Psoas muscle (tissue), 8 donors: ENCODE data around the gene ACTN2. TPM values are rescaled to one million over a fixed set of nuclear protein-coding genes. Genes with fewer than 3 reads are reported as not detected.

Experiments
- ATAC-seq, 4 donors: fragments of 200-7000 bp; cut with Tn5 transposase; one replicate each; pipeline ENCODE4 v1.9.1; 2020; ENCODE audit warnings: moderate library complexity in 3 of 4, mild to moderate bottlenecking in 2 of 4
- DNase-seq, 2 donors: peaks; one replicate each; pipeline ENCODE4 v3.0.0-alpha.2; 2020
- H3K27ac ChIP-seq: fragments of 200-600 bp; one replicate; pipeline ENCODE4 v1.8.0; 2022
- H3K27me3 ChIP-seq, 3 donors: fragments of 200-600 bp in 1 of 3; one replicate each; pipeline versions ENCODE4 v1.6.1 to v1.8.0; 2013 to 2022; ENCODE audit warnings: low read length in 2 of 3, mild to moderate bottlenecking in 2 of 3, moderate library complexity in 1 of 3; ENCODE audit not compliant: insufficient read depth in 3 of 3
- H3K36me3 ChIP-seq, 2 donors: fragments of 200-600 bp in 1 of 2; one replicate each; pipeline versions ENCODE4 v1.6.1 to v1.8.0; 2013 to 2022; ENCODE audit warnings: low read depth in 1 of 2, mild to moderate bottlenecking in 1 of 2, moderate library complexity in 1 of 2; ENCODE audit not compliant: insufficient read depth in 1 of 2
- H3K4me1 ChIP-seq: fragments of 200-600 bp; one replicate; pipeline ENCODE4 v1.8.0; 2022
- H3K4me3 ChIP-seq: fragments of 200-600 bp; one replicate; pipeline ENCODE4 v1.8.0; 2022; ENCODE audit warnings: mild to moderate bottlenecking
- H3K9me3 ChIP-seq: fragments of 200-600 bp; one replicate; pipeline ENCODE4 v1.8.0; 2022
- CTCF ChIP-seq: fragments of 200-600 bp; IDR thresholded peaks from one replicate; pipeline ENCODE4 v1.8.0; 2022; ENCODE audit warnings: antibody characterized with exemption
- WGBS, 3 donors: extraction: QIAGEN DNeasy Blood & Tissue Kit; methylation state at CpG; one replicate each; pipeline versions ENCODE4 v1.1.6 to v1.1.7; 2013; 5-methylcytosine and 5-hydroxymethylcytosine counted together
- intact Hi-C, 2 donors: fragments of 100-400 bp; cut with DNase I; formaldehyde crosslinking; loops; one replicate each; pipeline versions ENCODE4 v1.11.0 to v1.14.2; 2022
- polyA plus RNA-seq, 3 donors: library from polyadenylated mRNA; stranded (reverse); fragments of 200-250 nt; gene quantifications; one replicate each; pipeline ENCODE4 v1.2.3, GENCODE V29; 2013
- total RNA-seq, 4 donors: library from RNA; stranded (reverse); fragmentation: NEBNext Ultra II Directional in 2 of 4; extraction: Animal tissue kit (Norgen Biotek cat#: 25700) in 2 of 4; gene quantifications; one replicate each; pipeline versions ENCODE4 v1.2.1 to v1.2.4, GENCODE V29; 2021 to 2023
- donor health status: healthy with polysubstance abuse.
- donor health status: DM: no; HTN: no; CAD: no; lungs with moderate emphysema.
- donor health status: Bipolar disorder and iron deficiency.
- donor health status: healthy.
- donor health status: DM: yes; HTN: yes; CAD: no.
- donor health status: DM: no; HTN: no; CAD: no.
- donor health status: DM: no; HTN: no; CAD: no.
- donor health status: DM: yes; HTN: yes; CAD: no.

Gene ACTN2
- total and polyA plus RNA-seq, 7 donors, result 792 to 4,645 (median 2,645) TPM

- Histone ChIP-seq H3K27me3 (no peaks in the 10 kb centered on the region), H3K9me3 (no peaks in the 10 kb centered on the region), H3K36me3 (peaks cover 12 to 99% of the 10 kb centered on the region in 2 donors), H3K4me1 (peaks cover 16% of the 10 kb centered on the region), H3K4me3 (no peak overlapping the region), H3K27ac (peak overlapping the region; percentile 57)
- ATAC-seq, result peak in 3 of 4 donors; percentile 30 to 75 (median 60)
- DNase-seq, result no peak
- TF ChIP-seq CTCF, result no peak
- 23 to 36% (median 32%) methylated on average over 1 of the region's 1 CpG for WGBS, 3 donors
- intact Hi-C loops, result no loop called here
Measured at GRCh38 chr1:236809148-236809547, 122.8 kb downstream of the ACTN2 start.

DNA sequence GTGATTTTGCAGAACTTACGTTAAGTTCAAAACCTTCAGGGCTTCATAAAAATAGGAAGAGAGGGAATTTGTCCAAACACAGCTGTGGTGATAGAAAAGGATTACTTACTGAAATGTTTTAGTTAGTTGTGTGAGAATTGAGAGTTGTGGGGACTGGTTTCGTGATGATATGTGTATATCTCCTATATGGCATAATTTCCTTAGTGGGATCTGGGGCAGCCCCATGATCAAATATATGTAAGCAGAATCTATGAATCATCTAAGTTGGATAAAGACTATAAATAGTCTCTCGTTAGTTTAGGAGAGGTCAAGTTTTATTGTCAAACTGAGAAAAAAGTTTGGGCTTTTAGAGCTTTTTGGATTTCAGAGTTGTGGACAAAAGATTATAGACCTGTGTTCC, 123.7 kb downstream of the ACTN2 start:
- no peaks in the 10 kb centered on the region for H3K9me3 ChIP-seq
- DNase-seq (no peak), ATAC-seq (no peak)
- TF ChIP-seq CTCF, result no peak
- H3K27ac ChIP-seq, result peak overlapping the region; percentile 7
- peaks cover 12 to 99% of the 10 kb centered on the region in 2 donors for H3K36me3 ChIP-seq
- H3K27me3 ChIP-seq, result no peaks in the 10 kb centered on the region
- H3K4me3 ChIP-seq, result no peak overlapping the region
- H3K4me1 ChIP-seq, result peaks cover 16% of the 10 kb centered on the region
- intact Hi-C loops, result no loop called here
- WGBS, 3 donors, result 85 to 94% (median 93%) methylated on average over 3 of the region's 3 CpGs

- Histone ChIP-seq H3K4me3 (no peak overlapping the region), H3K27me3 (no peaks in the 10 kb centered on the region), H3K9me3 (no peaks in the 10 kb centered on the region), H3K36me3 (peaks cover 15 to 100% of the 10 kb centered on the region in 2 donors), H3K4me1 (peaks cover 16% of the 10 kb centered on the region), H3K27ac (no peak overlapping the region)
- TF ChIP-seq CTCF, result no peak
- 76 to 88% (median 78%) methylated on average over 5 of the region's 5 CpGs for WGBS, 3 donors
- peak in 3 of 4 donors; percentile 16 to 69 (median 53) for ATAC-seq
- no peak for DNase-seq
- intact Hi-C loops, result no loop called here
Measured at GRCh38 chr1:236812334-236813030, 126.2 kb downstream of the ACTN2 start.

Other genes starting within 250 kb of the ACTN2 start
- gene LGALS8, start 162.5 kb upstream of the ACTN2 start, total RNA-seq, result 10 to 100 TPM; 11.1 to 17.8 (median 13.4) TPM
- gene LGALS8, start 162.5 kb upstream of the ACTN2 start, polyA plus RNA-seq, result 10 to 100 TPM; 10.1 to 12.8 (median 10.5) TPM
- 10 to 100 TPM; 11.2 to 23.9 (median 17.4) TPM for gene HEATR1, start 82.0 kb upstream of the ACTN2 start, total RNA-seq
- gene HEATR1, start 82.0 kb upstream of the ACTN2 start, polyA plus RNA-seq, result 10 to 100 TPM in 1 of 3 donors, 1 to 10 TPM in 2; 4.5 to 14.2 (median 9.6) TPM
- gene MTR, start 108.8 kb downstream of the ACTN2 start, total RNA-seq, result 10 to 100 TPM; 51.3 to 66.2 (median 53.6) TPM
- 10 to 100 TPM in 1 of 3 donors, 1 to 10 TPM in 2; 6.8 to 12.2 (median 7.7) TPM for gene MTR, start 108.8 kb downstream of the ACTN2 start, polyA plus RNA-seq